GM12878 (cell line): ENCODE measurements around the gene FIBCD1. TPM values are rescaled to one million over a fixed set of nuclear protein-coding genes. Genes with fewer than 3 reads are reported as not detected.

Experiments
- ATAC-seq: fragments of 200-7000 bp; cut with Tn5 transposase; 3 replicates; pipeline ENCODE4 v1.9.1; 2020; ENCODE audit warnings: mild to moderate bottlenecking, moderate library complexity
- BruUV-seq: library from RNA; stranded (reverse); fragments of 400-500 nt; replicated peaks from 2 replicates; lab custom pipeline; 2021; lab: Mats Ljungman, UMichigan
- CTCF ChIA-PET: fragments of 300-600 bp; sonication (Branson Sonifier 250); formaldehyde crosslinking; extraction: SDS; loops from one replicate; lab custom pipeline; 2021; ENCODE audit warnings: inconsistent platforms; lab: Yijun Ruan, JAX
- POLR2A ChIA-PET: fragments of 350-600 bp; formaldehyde crosslinking; extraction: SDS; loops from one replicate; lab custom pipeline; 2021; ENCODE audit warnings: inconsistent platforms; lab: Charles Lee
- RAD21 ChIA-PET: fragments of 300-600 bp; sonication (Branson Sonifier 250); formaldehyde crosslinking; loops from one replicate; lab custom pipeline; 2023; ENCODE audit warnings: antibody characterized with exemption; ENCODE audit not compliant: unreplicated experiment; lab: Charles Lee
- SMC1A ChIA-PET: fragments of 300-600 bp; sonication (Branson Sonifier 250); formaldehyde crosslinking; loops from one replicate; lab custom pipeline; 2023; ENCODE audit not compliant: unreplicated experiment, uncharacterized antibody; lab: Charles Lee
- DNase-seq: peaks from one replicate; pipeline ENCODE4 v3.0.0-alpha.2; 2011; ENCODE audit warnings: low read depth, low spot score
- FAIRE-seq: peaks from 3 replicates; lab custom pipeline; 2011; peaks lifted over from hg19 to GRCh38; lab: Jason Lieb, UNC
- H2AFZ ChIP-seq: 2 replicates; pipeline ENCODE4 v1.6.0; 2011; ENCODE audit warnings: low read depth, low read length, control low read depth; ENCODE audit not compliant: control insufficient read depth
- H3K27ac ChIP-seq: 2 replicates; pipeline ENCODE4 v1.5.1; 2011; ENCODE audit warnings: control low read depth; ENCODE audit not compliant: control insufficient read depth, insufficient read depth
- H3K27me3 ChIP-seq, 2 experiments: replicated peaks in 1 of 2; 2 replicates each; pipeline versions ENCODE4 v1.6.0 to v1.6.1; 2011; ENCODE audit warnings: low read length in 1 of 2; ENCODE audit not compliant: control insufficient read depth in 2 of 2, insufficient read depth in 2 of 2
- H3K36me3 ChIP-seq, 2 experiments: 2 replicates each; pipeline ENCODE4 v1.5.1; 2011; ENCODE audit warnings: low read length in 1 of 2; ENCODE audit not compliant: control insufficient read depth in 2 of 2, insufficient read depth in 2 of 2
- H3K4me1 ChIP-seq: 2 replicates; pipeline ENCODE4 v1.6.1; 2011; ENCODE audit warnings: mild to moderate bottlenecking, low read length, moderate library complexity, mixed read lengths; ENCODE audit not compliant: control insufficient read depth, insufficient read depth
- H3K4me2 ChIP-seq: 2 replicates; pipeline ENCODE4 v1.6.0; 2011; ENCODE audit warnings: control low read depth; ENCODE audit not compliant: control insufficient read depth, insufficient read depth
- H3K4me3 ChIP-seq: fragments of 200-600 bp; sonication (generic); 2 replicates; pipeline ENCODE4 v1.5.1; 2016
- H3K79me2 ChIP-seq: 2 replicates; pipeline ENCODE4 v1.6.0; 2011; ENCODE audit warnings: low read length; ENCODE audit not compliant: control insufficient read depth, insufficient read depth
- H3K9ac ChIP-seq: 2 replicates; pipeline ENCODE4 v1.8.0; 2011; ENCODE audit warnings: low read length, control low read depth, mixed read lengths; ENCODE audit not compliant: control insufficient read depth, insufficient read depth
- H3K9me3 ChIP-seq: replicated peaks from 3 replicates; pipeline ENCODE4 v1.5.1; 2011; ENCODE audit warnings: mild to moderate bottlenecking, low read length; ENCODE audit not compliant: control insufficient read depth, insufficient read depth
- H4K20me1 ChIP-seq: 2 replicates; pipeline ENCODE4 v1.6.0; 2011; ENCODE audit not compliant: control insufficient read depth, insufficient read depth
- BRCA1 ChIP-seq: IDR thresholded peaks from 2 replicates; pipeline ENCODE4 v1.6.1; 2011; ENCODE audit warnings: low read depth, low read length, improper control_type of control experiment
- ESRRA ChIP-seq: IDR thresholded peaks from 2 replicates; pipeline ENCODE4 v1.6.1; 2012; ENCODE audit warnings: mild to moderate bottlenecking, low read length, improper control_type of control experiment
- HDAC2 ChIP-seq: fragments of 200-600 bp; sonication (generic); IDR thresholded peaks from 2 replicates; pipeline ENCODE4 v1.6.1; 2017
- HDAC6 ChIP-seq: fragments of 200-600 bp; sonication (generic); IDR thresholded peaks from one replicate; pipeline ENCODE4 v1.8.0; 2017; ENCODE audit warnings: antibody characterized with exemption; ENCODE audit not compliant: unreplicated experiment
- MTA3 ChIP-seq: IDR thresholded peaks from 2 replicates; pipeline ENCODE4 v1.6.1; 2012; ENCODE audit warnings: low read length, inconsistent platforms, borderline replicate concordance
- NFYB ChIP-seq: IDR thresholded peaks from 2 replicates; pipeline ENCODE4 v1.6.1; 2011; ENCODE audit warnings: low read depth, mild to moderate bottlenecking, low read length, improper control_type of control experiment, moderate library complexity; ENCODE audit not compliant: insufficient read depth
- NR2C1 ChIP-seq: fragments of 450-650 bp; IDR thresholded peaks from 2 replicates; pipeline ENCODE4 v1.6.1; 2017; ENCODE audit warnings: antibody characterized with exemption, mild to moderate bottlenecking, moderate library complexity
- RUNX3 ChIP-seq: IDR thresholded peaks from 2 replicates; pipeline ENCODE4 v1.6.1; 2012; ENCODE audit warnings: low read length, inconsistent platforms
- TBL1XR1 ChIP-seq: IDR thresholded peaks from 2 replicates; pipeline ENCODE4 v1.6.1; 2012; ENCODE audit warnings: low read depth, low read length, improper control_type of control experiment
- WGBS: methylation state at CpG from one replicate; pipeline ENCODE4 v1.1.6; 2016; ENCODE audit warnings: low lambda C conversion rate; ENCODE audit not compliant: insufficient replicate concordance, insufficient coverage; ENCODE audit errors: missing lambda C conversion rate; 5-methylcytosine and 5-hydroxymethylcytosine counted together
- in situ Hi-C: fragments of 300-500 bp; cut with MboI; formaldehyde crosslinking; loops from 9 replicates; pipeline ENCODE4 v1.14.3; 2018; ENCODE audit warnings: mixed read lengths
- intact Hi-C: fragments of 100-400 bp; cut with micrococcal nuclease; formaldehyde crosslinking; loops from one replicate; pipeline ENCODE4 v1.14.2; 2022; ENCODE audit not compliant: unreplicated experiment
- polyA plus RNA-seq, 11 experiments: library from polyadenylated mRNA; depleted of rRNA in 4 of 11; unstranded in 6 of 11; stranded (reverse) in 5 of 11; fragments of >200 nt; fragmentation: Nextera tagmentation in 4 of 11; fragmentation: Illumina TruSeq in 1 of 11; extraction: Ambion mirVana in 4 of 11; extraction: Trizol in 1 of 11; gene quantifications; 1 replicate in 1 of 11; 2 replicates in 10 of 11; pipeline versions ENCODE4 v1.2.1 to v1.2.3, GENCODE V29; 2011 to 2016; ENCODE audit warnings: inconsistent platforms in 2 of 11, missing spikeins in 2 of 11, low read depth in 1 of 11
- total RNA-seq, 4 experiments: library from RNA; depleted of rRNA in 3 of 4; stranded (reverse); fragments of >200 nt in 3 of 4; fragmentation: Illumina TruSeq in 1 of 4; extraction: Trizol in 1 of 4; gene quantifications; 2 replicates each; pipeline versions ENCODE4 v1.2.1 to v1.2.3, GENCODE V29; 2013 to 2021
- TF ChIP-seq, protein P1 (sequence below): IDR thresholded peaks from 2 replicates; pipeline ENCODE4 v1.6.1; 2011; ENCODE audit warnings: low read depth, mild to moderate bottlenecking, low read length, moderate library complexity, borderline replicate concordance; ENCODE audit errors: extremely low read depth

The FIBCD1 gene
- total and polyA plus RNA-seq, 10 of the 15 experiments (the other 5 are each of a cell fraction or from before 2014, with no cell fraction given), result 0.04 to 0.95 (median 0.25) TPM; not detected in 6

DNA sequence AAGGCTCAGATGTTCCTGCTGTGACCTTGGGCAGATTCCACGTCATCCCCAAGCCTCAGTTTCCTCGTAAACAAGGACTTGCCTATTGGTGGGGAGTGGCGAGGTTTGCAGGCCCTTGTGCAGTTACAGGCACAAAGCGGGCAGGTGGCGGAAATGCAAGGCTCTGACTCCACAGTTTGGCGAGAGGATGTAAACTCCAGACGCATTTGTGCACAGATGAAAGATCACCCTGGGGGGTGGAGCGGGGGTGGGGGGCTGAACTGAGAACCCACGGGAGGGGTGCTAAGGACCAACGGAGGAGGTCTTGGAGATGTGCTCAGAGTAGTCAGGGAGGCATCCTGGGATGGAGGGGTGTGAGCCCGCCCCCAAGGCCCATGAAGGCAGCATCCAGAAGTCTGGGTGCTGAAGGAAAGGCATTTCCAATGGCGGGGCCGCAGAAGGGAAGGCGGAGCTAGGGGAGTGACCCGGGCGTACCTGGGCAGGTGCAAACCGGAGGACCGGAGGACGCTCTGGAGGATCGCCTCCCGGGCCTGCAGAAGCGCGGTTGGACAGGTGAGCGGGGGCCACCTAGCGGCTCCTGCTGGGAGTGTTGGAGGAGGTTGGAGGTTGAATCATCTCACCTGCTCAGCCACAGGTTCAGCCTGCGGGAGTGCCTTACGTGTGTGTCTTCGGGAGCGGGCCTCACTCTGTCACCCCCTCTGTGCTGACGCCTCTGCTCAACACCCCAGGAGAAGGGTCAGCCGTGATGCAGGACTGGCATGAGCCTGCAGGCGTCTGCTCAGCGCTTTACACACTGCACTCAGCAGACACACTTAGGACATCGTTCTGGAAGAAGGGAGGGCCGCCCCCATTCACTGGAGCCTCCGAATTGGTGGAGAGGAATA is 1.9 kb upstream of the FIBCD1 start (continued):
- TF ChIP-seq BRCA1, result no peak
- TF ChIP-seq ESRRA, result no peak
- TF ChIP-seq RUNX3, result 0 out of 2 replicates have a peak, but pooled peaks have one; percentile 8
- TF ChIP-seq, protein P1, sequence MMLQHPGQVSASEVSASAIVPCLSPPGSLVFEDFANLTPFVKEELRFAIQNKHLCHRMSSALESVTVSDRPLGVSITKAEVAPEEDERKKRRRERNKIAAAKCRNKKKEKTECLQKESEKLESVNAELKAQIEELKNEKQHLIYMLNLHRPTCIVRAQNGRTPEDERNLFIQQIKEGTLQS, result no peak
- TF ChIP-seq NR2C1, result no peak
- TF ChIP-seq NFYB, result no peak
- TF ChIP-seq HDAC2, result no peak
- TF ChIP-seq MTA3, result no peak

DNA sequence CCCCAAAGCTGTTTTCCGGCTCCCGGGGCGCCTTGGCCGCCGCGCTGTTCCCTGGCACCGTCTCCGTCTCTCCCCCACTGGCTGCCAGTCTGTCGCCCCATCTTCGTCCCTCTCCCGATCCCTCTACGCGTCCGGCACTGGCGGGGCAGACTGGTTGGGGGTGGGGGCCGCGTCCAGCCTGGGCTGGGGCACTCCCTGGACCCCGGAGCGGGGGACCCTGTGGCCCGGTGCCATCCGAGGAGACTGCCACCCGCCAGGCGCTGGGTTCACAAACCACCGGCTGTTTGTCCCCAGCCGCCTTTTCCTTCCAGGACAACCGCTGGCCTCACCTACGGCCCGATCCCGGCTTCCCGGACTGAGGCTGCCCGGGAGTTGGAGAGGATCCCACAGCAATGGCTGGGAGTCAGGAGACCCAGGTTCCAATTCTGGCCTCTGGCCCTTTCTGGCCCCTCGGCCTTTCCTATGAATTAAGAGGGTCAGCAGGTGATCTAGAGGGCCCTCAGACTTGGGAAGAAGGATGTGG is 1.0 kb upstream of the FIBCD1 start:
- Histone ChIP-seq H3K4me1 (no peaks in the 10 kb centered on the region; the same call in 1 of the 2 replicates), H3K9me3 (no peaks in the 10 kb centered on the region), H3K79me2 (no peaks in the 10 kb centered on the region), H3K27me3 (peaks cover 6 to 21% of the 10 kb centered on the region in 2 experiments), H3K36me3 (no peaks in the 10 kb centered on the region), H2AFZ (no peak overlapping the region), H3K9ac (no peak overlapping the region), H3K4me2 (no peak overlapping the region), H3K27ac (no peak overlapping the region), H3K4me3 (no peak overlapping the region), H4K20me1 (peaks cover 6% of the 10 kb centered on the region; the same call in 1 of the 2 replicates)
- SMC1A ChIA-PET, result no interaction called here
- DNase-seq (no peak), ATAC-seq (no peak), FAIRE-seq (no peak)
- RAD21 ChIA-PET, result no interaction called here
- BruUV-seq, result no TSS peak
- in situ Hi-C loops, result loop anchor here (5.0 kb wide), 3 partner anchors 73 to 233 kb away; no protein-coding TSS in a partner anchor
- intact Hi-C loops, result loop anchor here (2.0 kb wide), 1 partner anchor 233 kb away; no protein-coding TSS in a partner anchor
- POLR2A ChIA-PET, result no interaction called here
- CTCF ChIA-PET, result interaction anchor here (1.0 to 1.4 kb wide), 3 partner anchors 70 to 238 kb away, joined by 3 to 11 read pairs (median 3); no protein-coding TSS in a partner anchor
- TF ChIP-seq HDAC6, result peak; percentile 50
- no peak for TF ChIP-seq TBL1XR1
- WGBS, result 5% methylated on average over 31 of the region's 32 CpGs
